Neural cell (in vitro differentiated cells): ENCODE data around the gene UNC5B. TPM values are rescaled to one million over a fixed set of nuclear protein-coding genes. Genes with fewer than 3 reads are reported as not detected.

Experiments used
- H2AFZ ChIP-seq: fragments of 200-600, 300-800 bp; sonication (generic), shearing (Covaris generic); 2 replicates; pipeline ENCODE4 v1.6.0; 2014; ENCODE audit warnings: low read depth, mild to moderate bottlenecking, antibody characterized with exemption, low read length, moderate library complexity
- H3F3A ChIP-seq: fragments of 200-600 bp; shearing (Covaris generic); 2 replicates; pipeline ENCODE4 v1.6.1; 2016; ENCODE audit warnings: mild to moderate bottlenecking, moderate library complexity, mixed read lengths, antibody characterized with exemption, low read length; ENCODE audit not compliant: insufficient read depth, poor library complexity, severe bottlenecking
- H3K27ac ChIP-seq: fragments of 200-600, 300-800 bp; sonication (generic), shearing (Covaris generic); 2 replicates; pipeline ENCODE4 v1.5.1; 2014; ENCODE audit warnings: mild to moderate bottlenecking, low read length, moderate library complexity
- H3K27me3 ChIP-seq: fragments of 300-800, 200-600 bp; sonication (generic), shearing (Covaris generic); 2 replicates; pipeline ENCODE4 v1.6.0; 2014; ENCODE audit warnings: mild to moderate bottlenecking, low read depth, low read length, moderate library complexity; ENCODE audit not compliant: insufficient read depth
- H3K36me3 ChIP-seq: fragments of 300-800, 200-600 bp; sonication (generic), shearing (Covaris generic); 2 replicates; pipeline ENCODE4 v1.5.1; 2014; ENCODE audit warnings: mild to moderate bottlenecking, antibody characterized with exemption, low read length, moderate library complexity; ENCODE audit not compliant: insufficient read depth
- H3K4me2 ChIP-seq: fragments of 300-800, 200-600 bp; sonication (generic), shearing (Covaris generic); 2 replicates; pipeline ENCODE4 v1.6.0; 2014; ENCODE audit warnings: mild to moderate bottlenecking, low read length
- H3K4me3 ChIP-seq: fragments of 300-800, 200-600 bp; sonication (generic), shearing (Covaris generic); 2 replicates; pipeline ENCODE4 v1.5.1; 2014; ENCODE audit warnings: mild to moderate bottlenecking, low read length, moderate library complexity
- H3K79me2 ChIP-seq: fragments of 200-600 bp; shearing (Covaris generic); replicated peaks from 2 replicates; pipeline ENCODE4 v1.6.0; 2014; ENCODE audit warnings: mild to moderate bottlenecking, low read length, moderate library complexity; ENCODE audit not compliant: insufficient read depth
- H3K9ac ChIP-seq: fragments of 300-800, 200-600 bp; sonication (generic), shearing (Covaris generic); 2 replicates; pipeline ENCODE4 v1.6.1; 2016; ENCODE audit warnings: mild to moderate bottlenecking, low read length, mixed read lengths
- H3K9me2 ChIP-seq: fragments of 200-600 bp; shearing (Covaris generic); 2 replicates; pipeline ENCODE4 v1.6.1; 2016; ENCODE audit warnings: mild to moderate bottlenecking, low read length, mixed read lengths; ENCODE audit not compliant: insufficient read depth
- H3K9me3 ChIP-seq: fragments of 200-600, 300-800 bp; sonication (generic), shearing (Covaris generic); 2 replicates; pipeline ENCODE4 v1.6.1; 2016; ENCODE audit warnings: mild to moderate bottlenecking, mixed run types, low read length, moderate library complexity, mixed read lengths
- H4K20me1 ChIP-seq: fragments of 200-600 bp; shearing (Covaris generic); 2 replicates; pipeline ENCODE4 v1.6.1; 2016; ENCODE audit warnings: mild to moderate bottlenecking, mixed run types; ENCODE audit not compliant: insufficient read depth
- CTCF ChIP-seq: fragments of 450-650 bp; IDR thresholded peaks from 2 replicates; pipeline ENCODE4 v1.5.1; 2014; ENCODE audit warnings: antibody characterized with exemption, mild to moderate bottlenecking, moderate library complexity; ENCODE audit not compliant: poor library complexity, severe bottlenecking
- EP300 ChIP-seq: fragments of 450-650 bp; conservative IDR thresholded peaks from 2 replicates; pipeline ENCODE4 v1.6.1; 2014; ENCODE audit warnings: antibody characterized with exemption, mild to moderate bottlenecking, moderate library complexity; ENCODE audit not compliant: poor library complexity, severe bottlenecking
- EZH2 ChIP-seq: fragments of 200-600, 300-800 bp; shearing (Covaris generic), sonication (generic); IDR thresholded peaks from 2 replicates; pipeline ENCODE4 v1.6.1; 2014; ENCODE audit warnings: antibody characterized with exemption, low read length, borderline replicate concordance, mild to moderate bottlenecking; ENCODE audit not compliant: insufficient read depth, poor library complexity, severe bottlenecking
- MXI1 ChIP-seq: fragments of 450-650 bp; conservative IDR thresholded peaks from 2 replicates; pipeline ENCODE4 v1.6.1; 2014; ENCODE audit warnings: antibody characterized with exemption, mild to moderate bottlenecking; ENCODE audit not compliant: poor library complexity, severe bottlenecking
- POLR2AphosphoS5 ChIP-seq: IDR thresholded peaks from 2 replicates; pipeline ENCODE4 v1.6.1; 2012
- RAD21 ChIP-seq: fragments of 450-650 bp; conservative IDR thresholded peaks from 2 replicates; pipeline ENCODE4 v1.6.1; 2014; ENCODE audit warnings: antibody characterized with exemption, mild to moderate bottlenecking, moderate library complexity
- REST ChIP-seq: IDR thresholded peaks from 2 replicates; pipeline ENCODE4 v1.6.1; 2012; ENCODE audit warnings: borderline replicate concordance
- SMC3 ChIP-seq: fragments of 450-650 bp; conservative IDR thresholded peaks from 2 replicates; pipeline ENCODE4 v1.6.1; 2014; ENCODE audit warnings: antibody characterized with exemption, mild to moderate bottlenecking, moderate library complexity; ENCODE audit not compliant: poor library complexity
- TAF1 ChIP-seq: IDR thresholded peaks from 2 replicates; pipeline ENCODE4 v1.6.1; 2012; ENCODE audit warnings: low read depth
- polyA plus RNA-seq: library from polyadenylated mRNA; depleted of rRNA; stranded (reverse); fragments of >200 nt; gene quantifications from 2 replicates; pipeline ENCODE4 v1.2.3, GENCODE V29; 2014

The UNC5B gene
- polyA plus RNA-seq, 1 donor from 2014 or later: 2.0 TPM

- TF ChIP-seq EZH2 (no peak), TAF1 (no peak), POLR2AphosphoS5 (no peak), EP300 (no peak), RAD21 (no peak), REST (no peak), MXI1 (no peak), CTCF (no peak), SMC3 (no peak)
- H3K9ac ChIP-seq: no peak overlapping the region
- H3K27ac ChIP-seq: no peak overlapping the region
- H3K9me3 ChIP-seq: no peaks in the 10 kb centered on the region
- no peak overlapping the region for H3K4me3 ChIP-seq
- no peak overlapping the region for H3K4me2 ChIP-seq
- H3K9me2 ChIP-seq: no peaks in the 10 kb centered on the region
- no peaks in the 10 kb centered on the region for H3K27me3 ChIP-seq
- H3K79me2 ChIP-seq: no peaks in the 10 kb centered on the region
- H2AFZ ChIP-seq: no peak overlapping the region
- no peaks in the 10 kb centered on the region for H3F3A ChIP-seq
- H4K20me1 ChIP-seq: no peaks in the 10 kb centered on the region
- H3K36me3 ChIP-seq: no peaks in the 10 kb centered on the region
Observed at GRCh38 chr10:71301371-71301916, 89.1 kb downstream of the UNC5B start.

GRCh38 chr10:71302451-71302850, 90.1 kb downstream of the UNC5B start:
- no peak for TF ChIP-seq CTCF
- TF ChIP-seq REST: no peak
- TF ChIP-seq POLR2AphosphoS5: no peak
- no peak for TF ChIP-seq SMC3
- Histone ChIP-seq H4K20me1 (no peaks in the 10 kb centered on the region), H3K4me2 (no peak overlapping the region), H3K9ac (no peak overlapping the region), H3K4me3 (no peak overlapping the region), H3K9me3 (no peaks in the 10 kb centered on the region), H3K27ac (no peak overlapping the region), H3F3A (no peaks in the 10 kb centered on the region), H3K79me2 (no peaks in the 10 kb centered on the region), H3K27me3 (no peaks in the 10 kb centered on the region), H3K9me2 (no peaks in the 10 kb centered on the region), H2AFZ (no peak overlapping the region), H3K36me3 (no peaks in the 10 kb centered on the region)
